ENCODE data around the gene ACR.

Gene ACR

DNA sequence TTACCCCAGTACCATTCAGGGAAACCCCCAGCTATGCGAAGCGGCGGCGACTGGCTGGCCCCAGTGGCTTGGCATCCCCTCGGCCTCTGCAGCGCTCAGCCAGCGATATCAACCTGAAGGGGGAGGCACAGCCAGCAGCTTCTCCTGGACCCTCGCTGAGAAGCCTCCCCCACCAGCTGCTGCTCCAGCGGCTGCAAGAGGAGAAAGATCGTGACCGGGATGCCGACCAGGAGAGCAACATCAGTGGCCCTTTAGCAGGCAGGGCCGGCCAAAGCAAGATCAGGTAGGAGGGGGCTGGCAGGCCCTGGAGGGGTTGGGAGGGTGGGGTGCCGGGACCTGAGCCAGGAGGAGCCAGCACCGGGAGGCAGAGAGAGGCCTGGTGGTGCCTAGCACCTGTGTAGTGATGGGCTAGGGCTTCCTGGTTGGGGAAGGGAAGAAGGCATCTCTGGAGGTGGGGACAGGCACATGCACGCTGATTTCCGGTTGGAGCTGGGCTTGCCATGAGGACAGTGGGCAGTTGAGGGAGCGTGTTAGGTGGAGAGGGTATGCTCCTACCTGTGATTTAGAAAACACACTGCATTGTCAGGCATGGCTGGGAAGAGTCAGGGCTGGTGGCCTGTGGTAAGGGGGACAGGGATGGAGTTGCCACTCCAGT, 43.1 kb upstream of the ACR start:
- no peak for DNase-seq (ENCODE audit: low read depth)
- TF ChIP-seq MYC (IDR thresholded peaks at IDR 0.05; ENCODE audit: low read depth, low read length) (no peak), POLR2A (IDR thresholded peaks at IDR 0.05; ENCODE audit: extremely low read depth, insufficient read length) (no peak)
- TF ChIP-seq, protein P1, sequence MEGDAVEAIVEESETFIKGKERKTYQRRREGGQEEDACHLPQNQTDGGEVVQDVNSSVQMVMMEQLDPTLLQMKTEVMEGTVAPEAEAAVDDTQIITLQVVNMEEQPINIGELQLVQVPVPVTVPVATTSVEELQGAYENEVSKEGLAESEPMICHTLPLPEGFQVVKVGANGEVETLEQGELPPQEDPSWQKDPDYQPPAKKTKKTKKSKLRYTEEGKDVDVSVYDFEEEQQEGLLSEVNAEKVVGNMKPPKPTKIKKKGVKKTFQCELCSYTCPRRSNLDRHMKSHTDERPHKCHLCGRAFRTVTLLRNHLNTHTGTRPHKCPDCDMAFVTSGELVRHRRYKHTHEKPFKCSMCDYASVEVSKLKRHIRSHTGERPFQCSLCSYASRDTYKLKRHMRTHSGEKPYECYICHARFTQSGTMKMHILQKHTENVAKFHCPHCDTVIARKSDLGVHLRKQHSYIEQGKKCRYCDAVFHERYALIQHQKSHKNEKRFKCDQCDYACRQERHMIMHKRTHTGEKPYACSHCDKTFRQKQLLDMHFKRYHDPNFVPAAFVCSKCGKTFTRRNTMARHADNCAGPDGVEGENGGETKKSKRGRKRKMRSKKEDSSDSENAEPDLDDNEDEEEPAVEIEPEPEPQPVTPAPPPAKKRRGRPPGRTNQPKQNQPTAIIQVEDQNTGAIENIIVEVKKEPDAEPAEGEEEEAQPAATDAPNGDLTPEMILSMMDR (IDR thresholded peaks at IDR 0.05; ENCODE audit: low read depth, low read length), result no peak
- TF ChIP-seq, protein P2, sequence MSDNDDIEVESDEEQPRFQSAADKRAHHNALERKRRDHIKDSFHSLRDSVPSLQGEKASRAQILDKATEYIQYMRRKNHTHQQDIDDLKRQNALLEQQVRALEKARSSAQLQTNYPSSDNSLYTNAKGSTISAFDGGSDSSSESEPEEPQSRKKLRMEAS (IDR thresholded peaks at IDR 0.05; ENCODE audit: low read depth, low read length), result no peak
- H3K4me3 ChIP-seq (ENCODE audit: low read depth, low read length), result no peak overlapping the region

DNA sequence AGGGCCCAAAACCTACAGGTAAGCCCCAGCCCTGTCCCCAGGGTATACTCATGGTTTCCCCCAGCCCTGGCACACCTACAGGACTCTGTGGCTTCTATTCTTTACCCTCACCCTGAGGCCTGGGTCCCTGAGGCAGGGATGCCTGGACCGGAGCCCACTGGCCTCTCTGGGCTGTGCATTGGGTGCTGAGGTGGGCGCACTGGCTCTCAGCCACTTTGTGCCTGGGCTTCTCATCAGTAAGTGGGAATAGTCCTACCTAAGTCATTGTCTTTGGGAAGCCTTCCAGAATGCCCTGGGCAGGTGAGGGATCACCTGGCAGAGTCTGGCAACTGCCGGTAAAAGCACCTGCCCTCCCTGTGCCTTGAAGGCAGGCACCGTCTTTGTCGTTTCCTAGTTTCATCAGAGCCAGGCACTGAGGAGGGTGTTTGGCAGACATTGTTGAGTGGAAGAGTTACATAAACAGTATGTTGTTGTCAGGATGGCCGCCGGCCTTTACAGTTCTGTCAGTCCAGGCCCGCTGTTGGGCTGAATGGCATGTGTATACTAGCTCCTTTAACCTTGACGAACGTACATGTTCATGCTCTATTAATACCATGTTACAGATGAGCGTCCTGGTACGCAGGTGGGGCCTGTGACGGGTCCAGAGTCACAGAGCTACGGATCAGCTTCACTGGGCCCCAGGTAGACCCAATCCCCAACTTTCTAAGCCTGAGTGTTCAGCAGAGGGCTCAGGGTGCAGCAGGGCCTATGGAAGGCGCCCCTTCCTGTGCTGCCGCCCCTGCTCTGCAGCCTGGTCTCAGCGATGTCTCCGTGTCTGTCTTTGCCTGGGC, 42.4 kb upstream of the ACR start:
- TF ChIP-seq MYC (IDR thresholded peaks at IDR 0.05; ENCODE audit: low read depth, low read length), result no peak
- TF ChIP-seq, protein P2 (IDR thresholded peaks at IDR 0.05; ENCODE audit: low read depth, low read length), result no peak
- no peak for TF ChIP-seq POLR2A (IDR thresholded peaks at IDR 0.05; ENCODE audit: extremely low read depth, insufficient read length)
- TF ChIP-seq, protein P1 (IDR thresholded peaks at IDR 0.05; ENCODE audit: low read depth, low read length), result no peak
- H3K4me3 ChIP-seq (ENCODE audit: low read depth, low read length), result no peak overlapping the region
- DNase-seq (ENCODE audit: low read depth), result no peak

DNA sequence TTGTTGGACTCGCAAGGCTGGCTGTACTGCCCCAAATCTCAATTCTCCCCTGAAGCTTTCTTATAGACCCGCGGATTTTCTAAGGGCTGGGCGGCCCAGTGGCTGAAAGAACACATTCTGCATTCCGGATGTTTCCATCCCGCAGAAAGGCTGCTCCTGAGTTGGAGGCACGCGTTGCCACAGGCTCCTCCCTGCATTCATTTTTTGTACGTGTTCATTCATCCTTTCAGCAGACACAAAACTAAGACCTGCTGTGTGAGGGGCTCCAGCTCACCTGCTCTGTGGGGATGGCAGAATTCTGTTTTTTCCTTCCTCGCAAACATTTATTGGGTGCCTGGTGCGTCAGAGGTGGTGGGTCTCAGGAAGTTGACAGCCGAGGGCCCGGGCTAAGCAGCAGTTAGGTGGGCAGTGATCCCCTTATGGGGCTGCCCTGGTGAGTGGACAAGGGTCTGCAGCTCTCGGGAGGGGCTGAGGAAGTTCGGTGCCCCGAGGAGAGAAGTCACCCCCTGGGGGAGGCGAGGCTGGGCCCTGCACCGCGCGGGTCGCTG, 41.7 kb upstream of the ACR start:
- TF ChIP-seq, protein P2 (IDR thresholded peaks at IDR 0.05; ENCODE audit: low read depth, low read length), result no peak
- TF ChIP-seq MYC (IDR thresholded peaks at IDR 0.05; ENCODE audit: low read depth, low read length) (no peak), POLR2A (IDR thresholded peaks at IDR 0.05; ENCODE audit: extremely low read depth, insufficient read length) (no peak)
- TF ChIP-seq, protein P1 (IDR thresholded peaks at IDR 0.05; ENCODE audit: low read depth, low read length), result no peak
- DNase-seq (ENCODE audit: low read depth), result no peak
- H3K4me3 ChIP-seq (ENCODE audit: low read depth, low read length), result no peak overlapping the region

DNA sequence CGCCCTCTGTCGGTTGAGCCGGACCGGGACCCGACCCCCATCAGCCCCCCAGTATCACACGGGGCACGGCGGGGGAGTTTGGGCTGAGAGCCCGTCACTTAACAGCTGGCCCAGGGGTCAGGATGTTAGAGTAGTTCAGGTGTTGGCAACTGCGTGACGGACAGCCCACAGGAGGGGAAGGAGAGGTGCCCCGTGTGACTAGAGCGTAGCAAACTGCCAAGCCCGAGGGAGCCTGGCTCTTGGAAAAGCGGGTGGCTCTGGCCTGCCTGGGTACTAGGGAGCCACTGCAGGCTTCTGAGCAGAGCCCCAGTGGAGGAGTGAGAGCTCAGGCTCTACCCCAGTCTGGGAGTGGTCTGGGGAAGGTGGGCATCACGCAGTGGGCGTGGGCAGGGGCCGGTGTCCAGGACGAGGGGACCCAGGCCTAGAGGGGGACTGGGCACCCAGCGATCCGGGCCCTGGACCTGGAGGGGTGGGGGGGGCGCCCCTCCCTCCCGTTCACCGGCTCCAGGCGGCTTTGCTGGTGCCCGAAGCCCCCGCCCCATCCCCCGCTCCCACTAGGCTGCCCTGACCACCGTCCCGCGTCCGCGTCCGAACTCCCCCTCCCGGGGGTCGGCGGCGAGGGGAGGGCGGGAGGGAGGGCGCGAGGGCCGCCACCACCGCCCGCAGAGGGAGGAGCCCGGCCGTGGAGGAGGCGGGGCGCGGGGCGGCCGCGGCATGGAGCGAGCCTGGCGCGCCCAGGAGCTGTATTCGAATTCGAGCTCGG, 41.0 kb upstream of the ACR start:
- TF ChIP-seq, protein P2 (IDR thresholded peaks at IDR 0.05; ENCODE audit: low read depth, low read length), result no peak
- TF ChIP-seq MYC (IDR thresholded peaks at IDR 0.05; ENCODE audit: low read depth, low read length) (no peak), POLR2A (IDR thresholded peaks at IDR 0.05; ENCODE audit: extremely low read depth, insufficient read length) (no peak)
- TF ChIP-seq, protein P1 (IDR thresholded peaks at IDR 0.05; ENCODE audit: low read depth, low read length), result no peak
- no peak overlapping the region for H3K4me3 ChIP-seq (ENCODE audit: low read depth, low read length)
- DNase-seq (ENCODE audit: low read depth), result no peak

DNA sequence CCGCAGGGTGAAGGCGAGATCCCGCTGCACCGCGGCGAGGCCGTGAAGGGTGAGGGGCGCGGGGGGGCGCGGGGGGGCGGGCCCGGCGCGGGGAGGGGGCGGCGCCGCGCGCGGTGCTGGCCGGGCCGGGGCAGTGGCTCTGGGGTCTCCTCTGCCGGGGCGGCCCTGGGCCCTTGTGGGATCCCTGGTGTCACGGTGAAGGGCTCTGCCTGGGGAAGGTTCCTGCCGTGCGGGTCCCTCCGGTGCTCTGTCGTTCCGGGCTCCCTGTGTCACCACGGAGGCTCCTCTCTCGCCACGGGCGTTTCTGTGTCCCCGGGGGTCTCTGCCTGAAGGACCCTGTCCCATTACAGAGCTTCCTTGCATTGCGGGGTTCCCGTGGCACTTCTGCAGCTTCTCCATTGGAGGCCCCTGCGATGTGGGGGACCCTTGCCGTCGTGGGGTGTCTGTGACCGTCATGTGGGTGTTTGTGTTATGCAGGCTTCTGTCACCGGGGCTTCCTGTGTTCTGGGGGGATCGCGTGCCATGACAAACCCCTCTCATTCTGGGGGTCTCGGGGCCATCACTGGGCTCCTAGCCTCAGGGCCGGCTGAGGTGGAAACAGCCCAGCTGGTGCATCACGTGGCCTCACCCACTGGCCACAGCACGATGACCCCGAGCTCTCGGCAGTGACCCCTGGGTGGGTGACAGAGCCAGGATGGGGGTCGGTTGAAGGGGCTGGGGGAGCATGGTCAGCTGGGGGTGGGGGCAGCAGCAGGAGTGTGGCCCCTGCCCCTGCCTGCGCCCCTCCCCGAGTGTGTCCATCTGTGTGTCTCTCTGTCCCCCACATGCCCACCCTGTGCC, 40.1 kb upstream of the ACR start:
- no peak overlapping the region for H3K4me3 ChIP-seq (ENCODE audit: low read depth, low read length)
- TF ChIP-seq POLR2A (IDR thresholded peaks at IDR 0.05; ENCODE audit: extremely low read depth, insufficient read length), result no peak
- TF ChIP-seq, protein P1 (IDR thresholded peaks at IDR 0.05; ENCODE audit: low read depth, low read length), result no peak
- TF ChIP-seq, protein P2 (IDR thresholded peaks at IDR 0.05; ENCODE audit: low read depth, low read length), result no peak
- no peak for TF ChIP-seq MYC (IDR thresholded peaks at IDR 0.05; ENCODE audit: low read depth, low read length)
- no peak for DNase-seq (ENCODE audit: low read depth)

All from NB4 (cell line).